MM.1S (cell line): ENCODE results near the gene GNA14.

Experiments
- EZH2 ChIP-seq: fragments of 300-600 bp; sonication (generic); optimal IDR thresholded peaks from 2 replicates; pipeline ENCODE3; 2017; ENCODE audit warnings: low read depth, mild to moderate bottlenecking, antibody characterized with exemption, low read length, mixed read lengths
- EZH2phosphoT487 ChIP-seq: fragments of 300-600 bp; sonication (generic); IDR thresholded peaks from 2 replicates; pipeline ENCODE4 v1.6.1; 2018; ENCODE audit warnings: antibody characterized with exemption, low read length
- TF ChIP-seq, protein P1 (sequence below): fragments of 300-600 bp; sonication (generic); IDR thresholded peaks from 2 replicates; pipeline ENCODE4 v1.5.1; 2016; ENCODE audit warnings: antibody characterized with exemption, low read length, mixed read lengths

DNA sequence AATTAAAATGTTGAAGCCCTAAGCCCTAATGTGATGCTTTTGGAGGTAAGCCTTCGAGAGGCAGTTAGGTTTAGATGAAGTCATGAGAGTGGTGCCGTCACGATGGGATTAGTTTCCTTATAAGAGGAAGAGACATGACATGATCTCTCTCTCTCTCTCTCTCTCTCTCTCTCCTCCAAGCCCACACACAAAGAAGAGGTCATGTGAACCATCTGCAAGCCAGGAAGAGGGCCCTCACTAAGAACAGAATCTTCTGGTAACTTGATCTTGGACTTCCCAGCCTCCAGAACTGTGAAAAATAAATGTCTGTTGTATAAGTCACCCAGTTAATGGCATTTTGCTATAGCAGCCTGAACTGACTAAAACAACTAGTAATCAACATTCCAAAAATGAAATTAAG is 175.5 kb downstream of the GNA14 start:
- TF ChIP-seq, protein P1, sequence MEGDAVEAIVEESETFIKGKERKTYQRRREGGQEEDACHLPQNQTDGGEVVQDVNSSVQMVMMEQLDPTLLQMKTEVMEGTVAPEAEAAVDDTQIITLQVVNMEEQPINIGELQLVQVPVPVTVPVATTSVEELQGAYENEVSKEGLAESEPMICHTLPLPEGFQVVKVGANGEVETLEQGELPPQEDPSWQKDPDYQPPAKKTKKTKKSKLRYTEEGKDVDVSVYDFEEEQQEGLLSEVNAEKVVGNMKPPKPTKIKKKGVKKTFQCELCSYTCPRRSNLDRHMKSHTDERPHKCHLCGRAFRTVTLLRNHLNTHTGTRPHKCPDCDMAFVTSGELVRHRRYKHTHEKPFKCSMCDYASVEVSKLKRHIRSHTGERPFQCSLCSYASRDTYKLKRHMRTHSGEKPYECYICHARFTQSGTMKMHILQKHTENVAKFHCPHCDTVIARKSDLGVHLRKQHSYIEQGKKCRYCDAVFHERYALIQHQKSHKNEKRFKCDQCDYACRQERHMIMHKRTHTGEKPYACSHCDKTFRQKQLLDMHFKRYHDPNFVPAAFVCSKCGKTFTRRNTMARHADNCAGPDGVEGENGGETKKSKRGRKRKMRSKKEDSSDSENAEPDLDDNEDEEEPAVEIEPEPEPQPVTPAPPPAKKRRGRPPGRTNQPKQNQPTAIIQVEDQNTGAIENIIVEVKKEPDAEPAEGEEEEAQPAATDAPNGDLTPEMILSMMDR: no peak
- TF ChIP-seq EZH2phosphoT487 (no peak), EZH2 (no peak)
